ENCODE measurements around the gene GPR84. TPM values are rescaled to one million over a fixed set of nuclear protein-coding genes. Genes with fewer than 3 reads are reported as not detected.

Gene GPR84
- total and polyA plus RNA-seq, 2 of the 13 experiments (the other 11 are each of a cell fraction or from before 2014, with no cell fraction given) = not detected

DNA sequence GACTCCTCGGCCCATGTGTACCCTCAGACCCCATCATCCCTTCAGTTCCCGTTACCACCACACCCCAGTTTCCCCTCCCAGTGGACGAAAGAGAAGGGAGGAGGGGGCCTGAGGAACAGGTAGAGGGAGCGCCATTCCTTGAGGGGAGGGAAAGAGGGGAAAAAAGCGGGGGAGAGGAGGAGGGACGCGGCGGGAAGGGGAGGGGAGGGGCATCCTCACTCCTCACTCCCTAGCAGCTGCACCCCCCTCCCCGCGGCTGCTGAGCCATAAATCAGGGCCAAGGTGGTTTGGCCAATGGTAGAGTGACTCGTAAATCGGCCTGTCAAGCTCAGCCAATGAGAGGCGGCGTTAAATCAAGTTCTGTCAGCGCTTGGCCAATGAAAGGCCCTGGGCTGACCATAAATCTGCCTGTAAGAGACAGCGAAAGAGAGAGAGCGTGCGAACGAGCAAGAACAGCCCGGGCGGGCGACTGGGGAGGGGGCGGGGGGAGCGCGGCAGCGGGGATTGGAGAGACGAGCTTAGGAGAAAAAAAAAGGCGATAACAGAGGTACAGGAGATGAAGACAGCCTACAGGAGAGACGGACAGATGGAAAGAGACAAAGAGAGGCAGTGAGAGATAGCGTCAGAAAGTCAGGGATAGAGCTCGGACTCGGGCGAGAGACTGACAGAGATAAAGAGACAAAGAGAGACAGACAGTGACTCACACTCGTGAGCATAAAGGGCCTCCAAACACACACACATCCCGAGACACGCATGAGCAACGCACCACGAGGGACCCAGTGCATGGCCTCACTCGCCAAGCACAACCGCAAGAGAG is 5.1 kb downstream of the GPR84 start (continued):
- TF ChIP-seq HMGXB3 (CRISPR knock-in tag; IDR thresholded peaks at IDR 0.05; ENCODE audit: borderline replicate concordance) (peak; percentile 99), ZNF501 (CRISPR knock-in tag; IDR thresholded peaks at IDR 0.05) (peak; percentile 51), RNF2 (conservative IDR thresholded peaks at IDR 0.05; ENCODE audit: low read depth) (no peak), BORCS8-MEF2B (CRISPR knock-in tag; IDR thresholded peaks at IDR 0.05) (no peak), MTA1 (CRISPR knock-in tag; IDR thresholded peaks at IDR 0.05; ENCODE audit: borderline replicate concordance) (no peak), ZNF775 (CRISPR knock-in tag; IDR thresholded peaks at IDR 0.05; ENCODE audit: borderline replicate concordance) (no peak), KLF9 (CRISPR knock-in tag; IDR thresholded peaks at IDR 0.05; ENCODE audit: low read depth) (no peak), TEAD2 (CRISPR knock-in tag; IDR thresholded peaks at IDR 0.05) (no peak), SP1 (IDR thresholded peaks at IDR 0.05) (no peak), SP1 (CRISPR knock-in tag; IDR thresholded peaks at IDR 0.05) (peak; percentile 73), MAFG (CRISPR knock-in tag; IDR thresholded peaks at IDR 0.05) (no peak), ZNF253 (CRISPR knock-in tag; IDR thresholded peaks at IDR 0.05; ENCODE audit: borderline replicate concordance) (no peak), ZC3H4 (CRISPR knock-in tag; IDR thresholded peaks at IDR 0.05; ENCODE audit: borderline replicate concordance) (no peak), ZNF883 (CRISPR knock-in tag; IDR thresholded peaks at IDR 0.05; ENCODE audit: not compliant biosample characterization) (no peak), KLF13 (CRISPR knock-in tag; IDR thresholded peaks at IDR 0.05) (no peak), NR3C1 (CRISPR knock-in tag; IDR thresholded peaks at IDR 0.05) (no peak), SPEN (CRISPR knock-in tag; IDR thresholded peaks at IDR 0.05; ENCODE audit: low read depth) (0 out of 2 replicates have a peak, but pooled peaks have one; percentile 32), TEAD3 (CRISPR knock-in tag; optimal IDR thresholded peaks at IDR 0.05; ENCODE audit: borderline replicate concordance) (no peak), KDM2A (CRISPR knock-in tag; IDR thresholded peaks at IDR 0.05; ENCODE audit: borderline replicate concordance, low read depth) (peak; percentile 11; the same call in 1 of the 2 replicates), HES4 (CRISPR knock-in tag; IDR thresholded peaks at IDR 0.05; ENCODE audit: borderline replicate concordance) (no peak), HOXA7 (CRISPR knock-in tag; IDR thresholded peaks at IDR 0.05) (no peak), SOX5 (CRISPR knock-in tag; IDR thresholded peaks at IDR 0.05; ENCODE audit: borderline replicate concordance) (peak; percentile 33; the same call in 1 of the 2 replicates), ZNF660 (CRISPR knock-in tag; IDR thresholded peaks at IDR 0.05; ENCODE audit: borderline replicate concordance, low read depth) (no peak), TRIM24 (CRISPR knock-in tag; IDR thresholded peaks at IDR 0.05) (no peak), GATA4 (IDR thresholded peaks at IDR 0.05; ENCODE audit: borderline replicate concordance, low read depth) (no peak), MBD4 (IDR thresholded peaks at IDR 0.05; ENCODE audit: borderline replicate concordance, low read length) (no peak), PHF5A (CRISPR knock-in tag; IDR thresholded peaks at IDR 0.05; ENCODE audit: low read depth, unreplicated experiment) (peak; percentile 47)
- TF ChIP-seq, protein P1, sequence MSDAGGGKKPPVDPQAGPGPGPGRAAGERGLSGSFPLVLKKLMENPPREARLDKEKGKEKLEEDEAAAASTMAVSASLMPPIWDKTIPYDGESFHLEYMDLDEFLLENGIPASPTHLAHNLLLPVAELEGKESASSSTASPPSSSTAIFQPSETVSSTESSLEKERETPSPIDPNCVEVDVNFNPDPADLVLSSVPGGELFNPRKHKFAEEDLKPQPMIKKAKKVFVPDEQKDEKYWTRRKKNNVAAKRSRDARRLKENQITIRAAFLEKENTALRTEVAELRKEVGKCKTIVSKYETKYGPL (CRISPR knock-in tag; IDR thresholded peaks at IDR 0.05) = no peak
